ENCODE data around the gene LZTR1.

Gene LZTR1

DNA sequence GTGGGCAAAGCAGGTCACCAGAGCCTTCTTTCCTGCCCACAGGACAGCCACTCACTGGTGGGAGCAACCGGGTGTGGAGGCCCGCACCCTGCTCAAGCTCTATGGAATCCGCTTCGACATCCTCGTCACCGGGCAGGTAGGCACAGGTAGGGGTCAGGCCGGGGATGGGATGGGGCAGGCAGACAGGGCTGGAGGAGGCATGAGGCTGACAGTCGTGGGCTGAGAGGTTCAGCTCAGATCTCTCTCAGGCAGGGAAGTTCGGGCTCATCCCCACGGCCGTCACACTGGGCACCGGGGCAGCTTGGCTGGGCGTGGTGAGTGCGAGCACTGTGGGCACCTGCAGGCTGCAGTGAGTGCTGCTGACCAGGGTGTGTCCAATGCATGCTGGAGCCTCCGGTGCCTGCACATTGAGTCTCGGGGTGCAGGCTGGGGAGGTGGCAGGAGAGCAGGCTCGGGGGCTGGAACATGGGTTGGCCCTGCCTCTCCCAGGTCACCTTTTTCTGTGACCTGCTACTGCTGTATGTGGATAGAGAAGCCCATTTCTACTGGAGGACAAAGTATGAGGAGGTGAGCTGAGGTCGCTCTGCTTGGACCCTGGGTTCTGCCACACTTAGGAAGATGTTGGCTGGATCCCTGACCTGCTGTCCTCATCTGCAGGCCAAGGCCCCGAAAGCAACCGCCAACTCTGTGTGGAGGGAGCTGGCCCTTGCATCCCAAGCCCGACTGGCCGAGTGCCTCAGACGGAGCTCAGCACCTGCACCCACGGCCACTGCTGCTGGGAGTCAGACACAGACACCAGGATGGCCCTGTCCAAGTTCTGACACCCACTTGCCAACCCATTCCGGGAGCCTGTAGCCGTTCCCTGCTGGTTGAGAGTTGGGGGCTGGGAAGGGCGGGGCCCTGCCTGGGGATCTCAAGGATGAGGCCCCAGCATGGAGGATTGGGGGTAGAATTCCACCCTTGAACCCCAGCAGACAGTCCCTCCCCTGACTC, 44.0 kb downstream of the LZTR1 start:
- Histone ChIP-seq H3K79me2 (no peaks in the 10 kb centered on the region), H3K4me1 (no peaks in the 10 kb centered on the region), H3K36me3 (ENCODE audit: control insufficient read depth, insufficient read depth, low read length) (no peaks in the 10 kb centered on the region), H3K27ac (no peak overlapping the region), H3K27me3 (ENCODE audit: control insufficient read depth, insufficient read depth, low read length) (no peaks in the 10 kb centered on the region), H3K9me3 (ENCODE audit: control insufficient read depth, low read length) (no peaks in the 10 kb centered on the region), H3K9ac (no peak overlapping the region), H3K4me2 (ENCODE audit: low read length) (no peak overlapping the region), H2AFZ (no peak overlapping the region), H3K4me3 (ENCODE audit: low read depth, low read length) (no peak overlapping the region)
- TF ChIP-seq CTCF (IDR thresholded peaks at IDR 0.05): no peak

DNA sequence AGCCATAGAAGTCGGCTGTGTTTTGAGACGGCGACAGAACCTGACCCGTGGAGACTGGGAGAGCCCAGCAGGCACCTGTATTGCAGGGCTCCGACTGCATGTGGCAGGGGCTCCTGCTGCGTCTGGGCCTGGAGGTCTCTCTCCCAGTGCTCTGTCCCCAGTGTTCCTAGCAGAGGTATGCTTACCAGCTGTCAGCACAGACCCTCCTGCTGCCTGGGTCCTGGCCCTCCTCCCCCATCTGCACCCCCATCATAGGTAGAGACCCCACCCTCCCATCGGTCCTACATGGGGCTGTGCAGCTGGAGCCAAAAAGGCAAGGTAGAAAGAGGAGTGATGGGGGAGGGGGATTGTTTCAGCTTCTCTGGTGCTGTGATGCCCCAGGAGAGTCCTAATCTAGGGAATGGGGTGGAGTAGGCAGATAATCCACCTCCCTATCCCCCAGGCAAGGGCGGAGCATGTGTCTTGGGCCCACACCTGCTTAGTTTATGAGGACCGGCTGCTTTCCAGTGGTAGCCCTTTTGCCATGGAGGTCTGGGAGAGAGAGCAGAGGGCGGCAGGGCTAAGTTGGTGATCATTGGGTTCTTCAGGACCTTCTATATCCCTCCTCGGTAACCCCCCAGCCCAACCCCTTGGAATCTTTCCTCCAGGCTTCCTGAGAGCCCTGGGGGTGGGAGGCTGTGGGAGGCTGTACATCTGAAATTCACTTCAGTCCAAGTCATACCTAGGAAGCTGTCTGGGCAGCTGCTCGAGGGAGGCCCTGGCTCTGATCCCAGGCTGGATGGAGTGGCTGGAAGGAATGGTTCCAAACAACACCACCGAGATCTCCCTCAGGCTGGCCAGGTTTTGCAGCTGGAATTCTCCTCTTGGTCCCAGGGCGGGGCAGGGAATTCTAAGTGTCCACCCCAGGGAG, 44.9 kb downstream of the LZTR1 start:
- no peak for TF ChIP-seq CTCF (IDR thresholded peaks at IDR 0.05)
- no peak overlapping the region for H2AFZ ChIP-seq
- H3K79me2 ChIP-seq: no peaks in the 10 kb centered on the region
- no peaks in the 10 kb centered on the region for H3K36me3 ChIP-seq (ENCODE audit: control insufficient read depth, insufficient read depth, low read length)
- H3K4me2 ChIP-seq (ENCODE audit: low read length): no peak overlapping the region
- H3K4me3 ChIP-seq (ENCODE audit: low read depth, low read length): no peak overlapping the region
- H3K27ac ChIP-seq: no peak overlapping the region
- H3K9ac ChIP-seq: no peak overlapping the region
- no peaks in the 10 kb centered on the region for H3K4me1 ChIP-seq
- peaks cover 3% of the 10 kb centered on the region for H3K27me3 ChIP-seq (ENCODE audit: control insufficient read depth, insufficient read depth, low read length)
- H3K9me3 ChIP-seq (ENCODE audit: control insufficient read depth, low read length): no peaks in the 10 kb centered on the region

DNA sequence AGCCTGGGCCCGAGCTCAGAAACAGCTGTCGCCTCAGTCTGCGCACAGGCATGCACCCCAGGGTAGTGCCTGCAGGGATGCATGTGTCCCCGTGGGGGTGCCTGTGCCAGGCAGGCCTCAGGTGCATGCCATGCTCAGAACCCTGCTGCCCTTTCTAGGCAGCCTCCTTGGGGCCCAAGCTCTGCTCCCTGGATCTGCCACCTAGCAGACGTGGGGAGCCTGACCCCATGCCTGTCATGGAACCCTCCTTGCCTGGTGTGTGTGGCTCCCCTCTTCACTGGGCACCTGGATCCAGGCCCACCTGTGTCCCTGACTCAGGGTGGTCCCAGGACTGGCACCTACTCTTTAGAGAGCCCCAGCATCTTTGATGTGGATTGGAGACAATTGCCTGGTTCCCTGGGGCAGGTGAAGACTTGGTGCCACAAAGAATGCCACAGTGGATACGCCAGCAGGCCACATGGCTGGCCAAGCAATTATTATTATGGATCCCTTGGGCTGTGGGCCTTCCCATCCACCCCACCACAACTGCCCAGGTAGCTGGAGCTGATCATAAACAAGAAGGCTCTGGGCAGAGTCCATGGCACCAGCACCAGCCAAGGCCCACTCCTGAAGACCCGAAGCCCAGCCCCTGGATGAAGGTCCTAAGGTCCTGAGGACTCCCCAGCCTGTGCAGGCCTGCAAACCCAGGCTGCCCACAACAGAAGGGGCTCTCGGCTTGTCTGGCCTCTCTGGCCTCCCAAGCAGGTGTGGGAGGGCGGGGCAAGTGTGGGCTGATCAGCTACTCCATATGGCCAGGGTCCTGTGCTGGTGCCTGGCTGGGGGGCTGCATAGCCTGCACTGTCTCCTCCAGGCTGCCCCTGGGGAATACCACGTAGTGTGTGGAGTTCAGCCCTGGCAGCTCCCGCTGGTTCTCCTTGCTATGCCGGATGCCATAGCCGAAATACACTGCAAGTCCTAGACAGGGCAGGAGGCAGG, 46.5 kb downstream of the LZTR1 start:
- H3K4me1 ChIP-seq: no peaks in the 10 kb centered on the region
- no peak overlapping the region for H2AFZ ChIP-seq
- H3K27me3 ChIP-seq (ENCODE audit: control insufficient read depth, insufficient read depth, low read length): peaks cover 3% of the 10 kb centered on the region
- no peak overlapping the region for H3K4me3 ChIP-seq (ENCODE audit: low read depth, low read length)
- H3K9me3 ChIP-seq (ENCODE audit: control insufficient read depth, low read length): no peaks in the 10 kb centered on the region
- no peak overlapping the region for H3K27ac ChIP-seq
- TF ChIP-seq CTCF (IDR thresholded peaks at IDR 0.05): no peak
- no peak overlapping the region for H3K4me2 ChIP-seq (ENCODE audit: low read length)
- H3K36me3 ChIP-seq (ENCODE audit: control insufficient read depth, insufficient read depth, low read length): no peaks in the 10 kb centered on the region
- H3K9ac ChIP-seq: no peak overlapping the region
- no peaks in the 10 kb centered on the region for H3K79me2 ChIP-seq

- Histone ChIP-seq H3K4me3 (ENCODE audit: low read depth, low read length) (no peak overlapping the region), H3K4me1 (no peaks in the 10 kb centered on the region), H3K9ac (no peak overlapping the region), H3K27ac (no peak overlapping the region), H3K27me3 (ENCODE audit: control insufficient read depth, insufficient read depth, low read length) (peaks cover 3% of the 10 kb centered on the region), H3K79me2 (no peaks in the 10 kb centered on the region), H3K9me3 (ENCODE audit: control insufficient read depth, low read length) (no peaks in the 10 kb centered on the region), H3K36me3 (ENCODE audit: control insufficient read depth, insufficient read depth, low read length) (no peaks in the 10 kb centered on the region), H2AFZ (no peak overlapping the region), H3K4me2 (ENCODE audit: low read length) (no peak overlapping the region)
- TF ChIP-seq CTCF (IDR thresholded peaks at IDR 0.05): no peak
These were observed 47.5 kb downstream of the LZTR1 start for GRCh38 chr22:21029486-21030025.
